NCI-H2029 treated with DMSO at 0.1 percent for 48 hours (cell line): ENCODE measurements around the gene MBOAT1.
"Not testable (repeated sequence)": the region's sequence is repeated elsewhere in the genome, so short reads cannot be mapped to it uniquely, and the experiment has no call there.

Experiments
- DNase-seq: peaks from one replicate; lab custom pipeline; 2025; lab: John Stamatoyannopoulos, UW

MBOAT1 gene

DNA sequence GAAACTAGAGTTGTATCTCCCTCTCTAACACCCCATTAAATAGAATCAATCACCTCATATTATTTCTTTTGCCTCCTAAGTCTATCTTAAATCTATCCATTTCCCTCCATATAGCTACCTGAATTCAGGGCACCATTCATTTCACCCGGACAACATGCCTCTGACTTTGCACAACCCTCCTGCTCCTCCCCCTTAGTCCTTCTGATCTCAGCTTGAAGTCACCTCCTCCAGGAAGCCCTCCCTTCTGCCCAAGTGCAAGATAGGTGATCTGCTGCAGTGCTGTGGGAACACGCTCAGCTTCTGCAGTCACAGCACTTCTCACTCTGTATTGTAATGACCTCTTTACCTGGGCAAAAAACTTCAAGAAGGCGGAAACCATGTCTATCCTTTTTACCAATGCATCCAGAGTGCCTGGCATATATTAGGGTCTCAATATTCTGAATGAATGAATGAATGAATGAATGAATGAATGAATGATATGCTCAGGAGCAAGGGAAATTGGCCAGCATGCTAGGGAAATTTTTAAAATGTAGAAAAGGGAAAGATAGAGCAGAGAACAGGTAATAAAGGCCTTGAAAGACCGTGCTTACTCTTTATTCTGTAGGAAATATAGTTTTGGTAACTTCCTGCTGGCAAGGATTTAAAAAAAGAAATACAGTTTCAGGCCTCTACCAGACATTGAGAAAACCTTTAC lies 41.7 kb downstream of the MBOAT1 start:
- no peak for DNase-seq

DNA sequence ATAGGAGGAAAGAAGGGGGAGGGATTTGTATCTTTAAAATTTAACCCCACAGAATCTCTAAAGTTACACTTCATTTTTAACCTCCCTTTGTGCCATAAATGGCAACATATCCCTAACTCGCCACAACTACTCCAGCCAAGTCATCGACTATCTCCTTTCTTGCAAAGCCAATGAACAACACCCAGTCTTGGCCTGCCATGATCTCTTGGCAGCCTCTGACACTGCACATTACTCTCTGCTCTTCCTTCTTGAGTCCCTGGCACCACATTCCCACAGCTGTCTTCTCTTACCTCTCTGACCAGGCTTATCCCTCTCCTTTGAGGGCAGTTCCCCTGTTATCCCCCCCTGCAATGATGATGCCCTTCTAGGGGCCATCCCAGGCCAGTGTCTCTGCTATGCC lies 42.5 kb downstream of the MBOAT1 start:
- DNase-seq: no peak

DNA sequence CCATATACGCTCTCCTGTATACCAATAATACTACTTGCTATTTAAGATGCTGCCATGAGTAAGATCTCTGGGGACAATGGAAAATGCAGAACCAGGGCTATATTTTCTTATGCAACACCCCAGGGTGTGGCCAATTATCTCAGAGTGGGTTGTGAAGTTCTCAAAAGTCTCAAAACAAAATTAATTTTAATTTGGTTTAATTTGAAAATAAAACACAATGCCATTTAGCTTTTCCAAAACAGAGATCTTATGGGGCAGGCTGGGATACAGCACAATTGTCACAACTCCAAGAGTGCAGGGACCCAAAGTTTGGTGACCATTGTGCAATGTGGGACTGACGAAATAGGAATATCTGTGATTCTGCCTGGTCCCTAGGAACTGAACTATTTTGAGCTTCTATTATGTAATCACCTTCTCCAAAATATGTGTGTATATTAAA lies 43.1 kb downstream of the MBOAT1 start:
- no peak for DNase-seq

DNA sequence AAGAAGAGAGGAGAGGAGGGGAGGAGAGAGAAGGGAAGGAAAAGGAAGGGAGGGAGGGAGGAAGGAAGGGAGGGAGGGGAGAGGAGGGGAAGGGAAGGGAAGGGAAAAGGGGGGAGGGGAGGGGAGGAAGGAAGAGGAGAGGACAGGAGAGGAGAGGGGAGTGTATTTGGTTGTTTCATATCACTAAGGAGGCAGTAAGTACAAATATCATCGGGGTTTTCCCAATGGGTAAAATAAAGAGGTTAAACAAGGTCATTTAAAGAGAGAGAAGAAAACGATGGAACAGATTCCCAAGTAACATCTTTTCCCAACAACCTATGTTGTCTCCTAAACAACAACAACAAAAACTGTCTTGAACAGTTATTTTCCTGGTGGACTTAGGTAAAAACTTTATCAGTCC lies 43.6 kb downstream of the MBOAT1 start:
- DNase-seq: no peak

DNA sequence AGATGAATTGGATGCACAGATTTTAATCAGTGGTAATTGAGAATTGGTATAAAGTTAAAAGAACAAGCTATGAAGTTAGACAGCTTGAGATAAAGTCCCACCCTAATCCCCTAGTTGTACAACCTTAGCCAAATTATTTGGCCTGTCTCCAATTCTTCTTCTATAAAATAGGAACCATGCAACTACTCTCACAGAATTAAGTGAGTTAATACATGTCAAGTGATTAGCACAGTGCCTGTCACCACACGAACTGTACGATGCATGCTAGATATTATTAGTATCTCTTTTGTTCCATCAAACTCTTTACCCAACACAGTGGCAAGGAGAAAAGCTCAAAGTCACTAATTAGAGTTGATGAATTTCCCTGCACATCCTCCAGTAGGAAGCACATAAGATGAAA lies 44.7 kb downstream of the MBOAT1 start:
- DNase-seq: no peak

DNA sequence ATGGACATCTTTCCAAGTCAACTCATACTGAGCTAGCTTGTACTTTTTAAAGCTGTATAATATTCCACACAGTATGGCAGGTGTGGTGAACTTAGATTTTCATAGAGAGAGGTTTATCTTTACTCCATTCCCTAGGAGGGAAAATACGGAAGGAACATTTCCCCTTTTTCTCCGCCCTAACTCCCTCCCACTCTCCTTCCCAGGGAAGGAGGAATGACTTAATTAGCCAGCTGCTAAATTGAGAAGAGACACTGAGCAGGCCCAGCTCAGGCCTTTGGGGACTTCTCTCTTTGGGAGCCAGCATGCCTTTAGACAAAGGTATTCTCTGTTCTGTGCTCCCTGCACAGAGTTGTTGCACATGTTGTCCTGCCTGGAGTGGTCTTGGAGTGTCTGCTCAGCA lies 46.1 kb downstream of the MBOAT1 start:
- DNase-seq: no peak

DNA sequence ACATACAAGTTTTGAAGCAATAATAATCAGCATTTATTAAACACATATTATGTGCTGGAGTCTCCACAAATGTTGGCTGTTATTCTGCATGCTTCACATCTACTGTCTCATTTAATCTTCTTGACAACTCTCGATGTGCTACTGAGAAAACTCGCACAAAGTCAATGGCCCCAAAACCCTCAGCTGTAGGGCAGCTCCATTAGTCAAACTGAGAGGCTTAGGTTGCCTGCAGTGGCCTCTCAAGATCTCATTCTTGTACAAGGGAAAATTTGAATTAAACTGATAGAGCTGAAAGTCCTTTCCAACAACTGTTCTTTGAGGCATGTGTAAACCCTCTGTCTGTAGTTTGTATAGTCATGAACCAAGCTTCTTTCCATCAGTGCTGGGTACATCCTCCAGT lies 49.8 kb downstream of the MBOAT1 start:
- no peak for DNase-seq

DNA sequence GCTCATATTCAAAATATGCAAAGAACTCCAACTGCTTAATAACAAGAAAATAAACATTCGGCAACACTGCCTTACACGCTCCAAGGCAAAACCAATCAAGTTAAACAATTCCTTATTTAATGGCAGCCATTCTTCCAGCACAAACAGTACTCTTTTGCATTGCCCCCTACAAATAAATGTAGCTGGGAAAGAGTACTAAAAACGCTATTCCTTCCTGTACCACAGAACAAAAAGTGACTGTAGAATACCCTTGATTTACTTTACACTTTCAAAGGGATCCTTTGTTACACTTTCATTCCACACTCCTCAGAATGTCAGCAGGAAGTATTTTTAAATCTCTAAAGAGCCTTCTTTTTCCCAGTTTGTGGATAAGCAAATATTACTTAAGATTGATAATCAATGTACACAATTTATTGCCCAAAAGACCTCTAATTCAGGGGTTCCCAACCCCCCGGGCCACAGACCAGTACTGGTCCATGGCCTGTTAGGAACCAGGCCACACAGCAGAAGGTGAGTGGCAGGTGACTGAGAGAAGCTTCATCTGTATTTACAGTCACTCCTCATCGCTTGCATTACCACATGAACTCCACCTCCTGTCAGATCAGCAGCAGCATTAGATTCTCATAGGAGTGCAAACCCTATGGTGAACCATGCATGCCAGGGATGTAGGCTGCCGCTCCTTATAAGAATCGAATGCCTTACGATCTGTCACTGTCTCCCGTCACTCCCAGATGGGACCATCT lies 51.6 kb downstream of the MBOAT1 start:
- DNase-seq: no peak

DNA sequence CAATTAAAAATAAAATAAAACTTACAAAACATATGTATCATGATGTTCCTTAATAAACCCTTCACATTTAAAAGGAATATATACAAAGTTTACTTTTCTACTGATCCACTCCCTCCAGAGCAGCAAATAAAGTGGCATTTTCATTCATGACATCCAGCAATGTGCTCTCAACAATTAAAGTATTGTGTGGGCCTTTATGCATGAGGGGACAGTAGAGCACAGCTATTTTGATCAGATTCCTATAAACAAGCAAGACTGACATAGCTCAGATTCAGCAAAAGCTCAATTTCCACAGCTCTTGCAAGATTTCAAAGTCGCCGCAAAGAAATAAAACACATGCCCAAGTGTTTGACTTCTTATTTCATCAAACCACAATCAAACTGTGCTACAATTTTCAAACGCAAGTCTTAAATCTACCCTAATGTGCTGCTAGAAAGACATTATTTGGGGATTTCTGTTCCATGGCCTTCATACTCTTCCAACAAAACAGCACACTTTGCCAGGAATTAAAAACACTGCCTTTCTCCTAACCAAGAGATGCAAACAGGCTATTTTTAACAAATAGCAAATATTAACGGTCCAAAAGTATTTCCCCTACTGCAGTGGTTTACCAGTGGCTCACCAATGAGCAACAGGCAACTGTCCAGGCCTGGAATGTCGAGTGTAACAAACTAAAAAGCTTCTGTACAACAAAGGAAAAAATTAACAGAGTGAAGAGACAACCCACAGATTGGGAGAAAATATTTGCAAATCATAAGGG lies 52.3 kb downstream of the MBOAT1 start:
- no peak for DNase-seq

DNA sequence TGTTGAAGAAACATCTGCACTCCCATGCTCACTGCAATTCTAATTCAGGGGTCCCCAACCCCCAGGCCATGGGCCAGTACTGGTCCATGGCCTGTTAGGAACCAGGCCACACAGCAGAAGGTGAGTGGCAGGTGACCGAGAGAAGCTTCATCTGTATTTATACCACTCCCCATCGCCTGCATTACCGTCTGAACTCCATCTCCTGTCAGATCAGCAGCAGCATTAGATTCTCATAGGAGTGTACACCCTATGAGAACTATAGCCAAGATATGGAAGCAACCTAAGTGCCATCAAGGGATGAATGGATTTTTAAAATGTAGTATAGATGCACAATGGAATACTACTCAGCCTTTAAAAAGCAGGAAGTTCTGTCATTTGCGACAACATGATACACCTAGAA lies 53.2 kb downstream of the MBOAT1 start:
- no peak for DNase-seq

DNA sequence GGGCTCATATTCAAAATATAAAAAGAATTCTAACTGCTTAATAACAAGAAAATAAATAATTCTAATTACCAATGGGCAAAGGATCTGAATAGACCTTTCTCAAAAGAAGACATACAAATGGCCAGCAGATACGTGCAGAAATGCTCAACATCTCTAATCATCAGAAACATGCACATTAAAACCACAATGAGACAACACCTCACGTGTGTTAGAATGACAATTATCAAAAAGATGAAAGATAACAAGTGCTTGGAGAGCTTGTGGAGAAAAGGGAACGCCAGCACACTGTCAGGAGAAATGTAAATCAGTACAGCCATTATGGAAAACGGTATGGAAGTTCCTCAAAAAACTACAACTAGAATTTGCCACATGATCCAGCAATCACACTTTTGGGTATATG lies 53.6 kb downstream of the MBOAT1 start:
- no peak for DNase-seq

DNA sequence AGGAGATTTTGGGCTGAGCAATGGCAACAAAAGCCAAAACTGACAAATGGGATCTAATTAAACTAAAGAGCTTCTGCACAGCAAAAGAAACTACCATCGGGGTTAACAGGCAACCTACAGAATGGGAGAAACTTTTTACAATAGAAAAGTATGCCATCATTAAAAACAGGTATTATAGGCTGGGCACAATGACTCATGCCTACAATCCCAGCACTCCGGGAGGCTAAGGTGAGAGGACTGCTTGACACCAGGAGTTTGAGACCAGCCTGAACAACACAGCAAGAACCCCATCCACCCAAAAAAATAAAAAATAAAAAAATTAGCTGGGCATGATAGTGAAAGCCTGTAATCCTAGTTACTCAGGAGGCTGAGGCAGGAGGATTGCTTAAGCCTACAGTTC lies 55.4 kb downstream of the MBOAT1 start:
- no peak for DNase-seq

DNA sequence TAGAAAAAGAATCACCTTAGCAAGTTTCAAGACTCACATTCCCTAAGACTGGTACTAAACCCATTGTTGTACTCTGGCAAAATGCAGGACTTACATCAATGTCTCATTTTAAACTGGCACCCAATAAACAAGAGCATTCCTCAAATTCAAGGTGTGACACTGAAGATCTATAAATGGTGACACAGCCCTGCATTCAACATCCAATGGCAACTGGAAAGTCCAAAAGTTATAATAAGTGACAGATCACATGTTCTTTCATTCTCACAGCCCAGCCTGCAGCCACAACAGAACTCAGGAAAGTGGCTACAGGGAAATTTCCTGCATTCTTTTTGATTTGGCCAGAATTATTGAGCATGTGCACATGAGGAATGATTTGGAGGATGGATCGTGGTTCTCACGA lies 57.5 kb downstream of the MBOAT1 start:
- no peak for DNase-seq

DNA sequence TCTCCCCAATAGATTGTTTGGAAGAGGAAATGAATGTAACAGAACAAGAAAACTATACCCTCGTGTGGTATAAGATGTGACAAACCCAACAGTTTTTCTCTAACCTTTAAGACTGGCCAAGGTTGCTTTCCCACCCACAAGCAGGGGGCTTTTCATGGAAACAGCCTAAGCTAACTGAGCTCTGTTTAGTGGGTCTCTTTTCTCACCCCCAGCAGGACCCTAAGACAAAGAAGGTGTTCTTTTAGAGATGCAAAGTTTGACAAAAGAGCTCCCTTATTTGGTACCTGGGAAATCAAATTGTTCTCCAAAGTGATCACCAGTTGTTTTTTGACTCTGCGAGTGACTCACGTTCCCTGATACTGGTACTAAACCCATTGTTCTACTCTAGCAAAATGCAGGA lies 59.1 kb downstream of the MBOAT1 start:
- no peak for DNase-seq

DNA sequence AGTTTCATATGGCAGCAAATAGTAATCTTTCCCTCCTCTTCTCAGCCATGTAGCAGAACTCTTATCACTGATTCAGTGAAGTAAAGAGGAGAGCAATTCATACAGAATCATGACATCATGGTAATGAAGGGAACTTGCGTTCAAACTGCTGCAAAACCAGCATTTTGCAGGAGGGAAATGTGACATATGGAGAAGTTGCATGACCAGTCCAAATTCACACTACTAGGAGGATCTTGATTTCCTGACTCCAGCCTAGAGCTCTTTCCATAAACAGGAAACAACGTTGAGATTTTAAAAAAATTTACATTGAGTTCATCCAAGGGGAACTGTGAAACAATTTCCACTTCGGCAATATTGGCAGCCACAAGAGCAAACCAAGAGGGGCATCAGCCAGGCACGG lies 63.8 kb downstream of the MBOAT1 start:
- no peak for DNase-seq

DNA sequence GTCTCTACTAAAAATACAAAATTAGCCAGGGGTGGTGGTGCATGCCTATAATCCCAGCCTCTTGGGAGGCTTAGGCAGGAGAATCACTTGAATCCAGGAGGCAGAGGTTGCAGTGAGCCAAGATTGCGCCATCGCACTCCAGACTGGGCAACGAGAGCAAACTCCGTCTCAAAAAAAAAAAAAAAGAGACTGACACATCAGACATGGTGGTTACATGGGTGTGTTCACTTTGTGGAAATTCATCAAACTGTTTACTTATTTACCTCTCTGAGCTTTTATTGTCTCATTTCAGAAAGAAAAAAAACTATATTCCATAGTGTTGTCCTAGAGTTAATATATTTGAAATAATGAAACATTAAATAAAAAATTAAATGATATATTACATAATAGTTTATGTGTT lies 64.8 kb downstream of the MBOAT1 start:
- DNase-seq: no peak

DNA sequence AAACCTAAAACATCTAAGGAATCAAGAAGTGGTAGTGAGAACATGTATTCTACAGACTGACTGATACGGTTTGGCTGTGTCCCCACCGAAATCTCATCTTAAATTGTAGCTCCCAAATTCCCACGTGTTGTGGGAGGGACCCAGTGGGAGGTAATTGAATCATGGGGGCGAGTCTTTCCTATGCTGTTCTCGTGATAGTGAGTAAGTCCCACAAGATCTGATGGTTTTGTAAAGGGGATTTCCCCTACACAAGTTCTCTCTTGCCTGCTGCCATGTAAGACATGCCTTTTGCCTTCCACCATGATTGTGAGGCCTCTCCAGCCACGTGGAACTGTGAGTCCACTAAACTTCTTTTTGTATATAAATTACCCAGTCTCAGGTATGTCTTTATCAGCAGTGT lies 65.4 kb downstream of the MBOAT1 start:
- DNase-seq: not testable (repeated sequence)

DNA sequence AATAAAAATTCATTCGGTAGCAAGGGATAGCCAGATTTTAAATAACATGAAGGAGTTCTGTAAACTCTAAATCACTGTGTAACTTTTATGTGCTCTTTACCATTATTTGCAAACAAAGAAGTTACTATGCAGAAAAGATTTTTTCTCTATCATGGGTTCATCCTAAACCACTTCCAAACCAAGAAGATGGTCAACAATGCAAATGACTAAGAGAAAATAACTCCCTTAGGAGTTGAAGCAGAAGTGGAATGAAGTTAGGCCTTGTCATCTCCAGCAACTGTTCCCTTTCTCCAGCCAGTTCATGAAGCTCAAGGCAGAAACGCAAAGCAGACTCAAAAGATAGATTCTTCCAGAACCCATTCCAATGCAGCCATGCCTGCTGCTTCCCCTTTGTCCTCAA lies 66.0 kb downstream of the MBOAT1 start:
- no peak for DNase-seq

DNA sequence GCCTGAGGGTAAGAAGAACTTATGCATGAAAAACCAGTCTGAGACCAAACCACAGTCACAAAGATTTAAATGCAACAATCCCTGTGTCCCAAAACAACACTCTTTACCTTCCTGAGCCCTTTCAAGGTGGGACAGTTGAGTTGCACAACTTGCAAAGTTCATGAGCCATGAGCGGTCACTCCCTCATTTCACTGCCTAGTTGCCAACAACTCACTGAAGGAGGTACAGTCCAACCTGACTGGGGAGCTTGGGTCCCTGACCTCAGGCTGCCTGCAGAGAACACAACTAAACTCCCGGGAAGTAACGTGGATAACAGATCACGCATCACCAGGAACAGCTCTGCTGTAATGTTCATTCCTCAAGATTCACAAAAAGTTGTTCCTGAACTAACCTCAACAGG lies 69.4 kb downstream of the MBOAT1 start:
- DNase-seq: no peak

DNA sequence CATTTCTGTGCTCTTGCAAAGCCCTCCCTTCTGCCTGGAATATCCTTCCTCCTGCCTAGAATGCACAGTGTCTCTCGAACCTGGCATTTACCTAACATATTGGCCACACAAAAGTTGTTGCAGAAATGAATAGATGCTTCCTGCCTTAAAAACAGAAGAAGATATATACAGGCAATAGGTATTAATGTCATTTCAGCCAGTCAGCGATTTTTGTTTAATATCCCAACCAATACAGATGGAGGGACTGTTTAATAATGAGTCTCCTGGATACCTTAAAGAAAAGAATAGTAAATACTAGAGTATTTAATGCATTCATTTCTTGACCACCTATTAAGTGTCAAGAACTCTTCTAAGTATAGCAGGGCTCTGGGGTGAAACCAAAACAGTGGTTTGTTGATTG lies 70.3 kb downstream of the MBOAT1 start:
- DNase-seq: no peak

DNA sequence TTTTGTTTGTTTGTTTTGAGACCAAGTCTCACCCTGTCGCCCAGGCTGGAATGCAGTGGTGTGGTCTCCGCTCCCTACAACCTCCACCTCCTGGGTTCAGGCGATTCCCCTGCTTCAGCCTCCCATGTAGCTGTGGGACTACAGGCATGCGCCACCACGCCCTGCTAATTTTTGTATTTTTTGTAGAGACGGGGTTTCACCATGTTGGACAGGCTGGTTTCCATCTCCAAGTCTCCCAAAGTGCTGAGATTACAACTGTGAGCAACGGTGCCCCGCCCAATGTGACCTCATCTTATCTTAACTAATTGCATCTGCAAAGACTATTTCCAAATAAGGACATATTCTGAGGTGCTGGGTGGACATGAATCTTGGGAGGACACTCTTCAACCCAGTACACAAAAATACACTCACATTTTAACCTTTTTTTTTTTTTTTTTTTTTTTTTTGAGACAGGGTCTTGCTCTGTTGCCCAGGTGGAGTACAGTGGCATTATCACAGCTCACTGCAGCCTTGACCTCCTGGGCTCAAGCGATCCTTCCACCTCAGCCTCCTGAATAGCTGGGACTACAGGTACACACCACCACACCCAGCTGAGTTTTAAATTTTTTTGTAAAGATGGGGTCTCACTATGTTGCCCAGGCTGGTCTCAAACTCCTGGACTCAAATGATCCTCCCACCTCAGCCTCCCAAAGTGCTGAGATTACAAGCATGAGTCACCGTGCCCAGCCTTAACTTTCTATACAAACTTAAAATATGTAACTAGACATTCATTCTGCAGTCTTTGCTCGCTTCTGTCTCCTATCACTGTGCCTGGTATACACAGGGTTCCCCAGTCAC lies 72.9 kb downstream of the MBOAT1 start:
- not testable (repeated sequence) for DNase-seq

DNA sequence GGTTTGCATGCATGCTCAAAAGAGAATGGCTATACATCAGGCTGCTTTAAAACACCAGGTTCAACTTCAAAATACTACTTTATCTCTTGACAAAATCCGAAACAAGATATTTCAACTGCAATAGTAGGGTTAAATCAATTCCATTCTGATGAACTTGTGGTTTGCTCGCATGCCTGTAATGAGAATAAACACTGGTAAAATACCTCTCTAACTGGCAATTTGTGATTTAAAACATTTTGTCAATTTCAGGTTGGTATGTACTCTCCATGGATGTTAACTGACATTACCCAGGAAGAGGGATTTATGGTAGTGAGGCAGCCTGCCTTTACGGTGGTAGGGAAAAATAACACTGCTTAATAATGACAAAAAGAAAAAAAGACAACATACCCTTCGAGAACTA lies 74.4 kb downstream of the MBOAT1 start:
- no peak for DNase-seq
